Esophagus muscularis mucosa (tissue), 3 donors: Measurements from ENCODE around the gene USP24.

Source experiments
- CTCF ChIP-seq, 3 experiments: fragments of 200-600 bp in 2 of 3; fragments of 450-650 bp in 1 of 3; sonication (generic) in 2 of 3; IDR thresholded peaks; one replicate each; pipeline ENCODE4 v1.5.1; 2017 to 2019; ENCODE audit warnings: antibody characterized with exemption in 3 of 3, mild to moderate bottlenecking in 2 of 3, moderate library complexity in 1 of 3
- POLR2AphosphoS5 ChIP-seq, 2 donors: sonication (generic); formaldehyde crosslinking; IDR thresholded peaks; one replicate each; pipeline ENCODE4 v1.6.1; 2017; ENCODE audit warnings: antibody characterized with exemption in 2 of 2

- TF ChIP-seq CTCF (IDR thresholded peaks at IDR 0.05) (no peak), POLR2AphosphoS5 (IDR thresholded peaks at IDR 0.05) (no peak)
Observed at GRCh38 chr1:55204997-55205396, 10.2 kb downstream of the USP24 start.
